Hepatocyte (in vitro differentiated cells): ENCODE measurements around the gene LOC101059915.
"Not testable (repeated sequence)": the region's sequence is repeated elsewhere in the genome, so short reads cannot be mapped to it uniquely, and the experiment has no call there.

ENCODE experiments used
- EZH2 ChIP-seq: fragments of 200-600 bp; sonication (generic); IDR thresholded peaks from 2 replicates; pipeline ENCODE4 v1.6.1; 2016; ENCODE audit warnings: antibody characterized with exemption, mild to moderate bottlenecking, borderline replicate concordance
- EZH2phosphoT487 ChIP-seq: fragments of 200-600 bp; sonication (generic); IDR thresholded peaks from one replicate; pipeline ENCODE4 v1.6.1; 2018; ENCODE audit warnings: antibody characterized with exemption, mild to moderate bottlenecking, low read depth, moderate library complexity; ENCODE audit not compliant: unreplicated experiment, severe bottlenecking
- TF ChIP-seq, protein P1 (sequence below): fragments of 200-600 bp; sonication (generic); IDR thresholded peaks from 2 replicates; pipeline ENCODE4 v1.5.1; 2016; ENCODE audit warnings: antibody characterized with exemption, mild to moderate bottlenecking; ENCODE audit not compliant: poor library complexity

DNA sequence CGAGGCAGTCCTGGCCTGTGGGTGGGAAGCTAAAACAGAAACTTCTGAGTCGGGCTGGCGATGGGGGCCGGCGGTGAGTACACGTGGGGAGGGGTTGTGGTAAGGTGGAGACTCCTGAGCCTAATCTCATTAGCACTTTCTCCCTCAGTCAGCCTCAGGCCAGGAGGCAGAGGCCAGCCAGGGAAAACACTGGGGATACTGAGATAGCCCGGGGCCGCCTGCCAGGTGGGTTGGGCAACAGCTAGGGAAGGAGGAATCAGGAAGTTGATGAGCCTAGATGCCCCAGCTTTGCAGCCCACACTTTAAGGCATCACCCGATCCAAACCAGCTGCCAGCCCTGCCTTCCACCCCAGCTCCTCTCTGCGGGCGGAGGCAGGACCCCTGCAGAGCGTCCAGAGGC is 49.0 kb downstream of the LOC101059915 start:
- not testable (repeated sequence) for TF ChIP-seq EZH2, EZH2phosphoT487
- TF ChIP-seq, protein P1, sequence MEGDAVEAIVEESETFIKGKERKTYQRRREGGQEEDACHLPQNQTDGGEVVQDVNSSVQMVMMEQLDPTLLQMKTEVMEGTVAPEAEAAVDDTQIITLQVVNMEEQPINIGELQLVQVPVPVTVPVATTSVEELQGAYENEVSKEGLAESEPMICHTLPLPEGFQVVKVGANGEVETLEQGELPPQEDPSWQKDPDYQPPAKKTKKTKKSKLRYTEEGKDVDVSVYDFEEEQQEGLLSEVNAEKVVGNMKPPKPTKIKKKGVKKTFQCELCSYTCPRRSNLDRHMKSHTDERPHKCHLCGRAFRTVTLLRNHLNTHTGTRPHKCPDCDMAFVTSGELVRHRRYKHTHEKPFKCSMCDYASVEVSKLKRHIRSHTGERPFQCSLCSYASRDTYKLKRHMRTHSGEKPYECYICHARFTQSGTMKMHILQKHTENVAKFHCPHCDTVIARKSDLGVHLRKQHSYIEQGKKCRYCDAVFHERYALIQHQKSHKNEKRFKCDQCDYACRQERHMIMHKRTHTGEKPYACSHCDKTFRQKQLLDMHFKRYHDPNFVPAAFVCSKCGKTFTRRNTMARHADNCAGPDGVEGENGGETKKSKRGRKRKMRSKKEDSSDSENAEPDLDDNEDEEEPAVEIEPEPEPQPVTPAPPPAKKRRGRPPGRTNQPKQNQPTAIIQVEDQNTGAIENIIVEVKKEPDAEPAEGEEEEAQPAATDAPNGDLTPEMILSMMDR = not testable (repeated sequence)
